Measurements from ENCODE around the gene RTN4RL1. TPM values are rescaled to one million over a fixed set of nuclear protein-coding genes. Genes with fewer than 3 reads are reported as not detected.

Gene RTN4RL1
- total and polyA plus RNA-seq, 2 of the 4 experiments (the other 2 are of a cell fraction): under 0.01 to 0.03 TPM

- H2BK120ac ChIP-seq (ENCODE audit: low read depth, low read length): no peak overlapping the region
- H2BK20ac ChIP-seq (ENCODE audit: low read depth, low read length): no peak overlapping the region
- H2AK5ac ChIP-seq (ENCODE audit: low read depth, low read length): no peak overlapping the region
- H3K4me2 ChIP-seq (ENCODE audit: low read depth, low read length): no peak overlapping the region
- no peaks in the 10 kb centered on the region for H3K79me1 ChIP-seq (ENCODE audit: low read depth in 1 of 2, low read length in 2 of 2)
- TF ChIP-seq SMC3 (IDR thresholded peaks at IDR 0.05; ENCODE audit: low read depth, low read length) (no peak), MXI1 (IDR thresholded peaks at IDR 0.05; ENCODE audit: borderline replicate concordance, low read depth, low read length) (no peak), CEBPB (IDR thresholded peaks at IDR 0.05; ENCODE audit: low read depth, low read length) (no peak), CHD1 (IDR thresholded peaks at IDR 0.05; ENCODE audit: low read depth, low read length) (no peak), ELK1 (IDR thresholded peaks at IDR 0.05; ENCODE audit: borderline replicate concordance, low read depth, low read length) (no peak), BHLHE40 (IDR thresholded peaks at IDR 0.05; ENCODE audit: low read depth, low read length) (no peak), RAD21 (IDR thresholded peaks at IDR 0.05; ENCODE audit: low read length) (no peak), MAZ (IDR thresholded peaks at IDR 0.05; ENCODE audit: borderline replicate concordance, low read depth, low read length) (no peak), RCOR1 (IDR thresholded peaks at IDR 0.05; ENCODE audit: insufficient replicate concordance, low read length) (no peak), MAFK (IDR thresholded peaks at IDR 0.05; ENCODE audit: low read depth, low read length) (no peak), NFE2L2 (IDR thresholded peaks at IDR 0.05; ENCODE audit: low read depth, low read length) (no peak), USF2 (IDR thresholded peaks at IDR 0.05; ENCODE audit: low read depth, low read length) (no peak), RFX5 (IDR thresholded peaks at IDR 0.05; ENCODE audit: low read depth, low read length) (no peak), CTCF (conservative IDR thresholded peaks at IDR 0.05; ENCODE audit: low read depth, low read length) (no peak), POLR2A (IDR thresholded peaks at IDR 0.05; ENCODE audit: low read depth, low read length) (no peak), FOS (IDR thresholded peaks at IDR 0.05; ENCODE audit: low read depth, low read length) (no peak)
- intact Hi-C loops (cut with micrococcal nuclease): no loop called here
- no peak overlapping the region for H3K23ac ChIP-seq (ENCODE audit: low read depth, low read length)
- H3K27ac ChIP-seq (ENCODE audit: insufficient read depth, low read length): no peak overlapping the region
- peak overlapping the region; percentile 58 for H2AFZ ChIP-seq (replicated peaks; ENCODE audit: low read length, poor library complexity)
- H4K91ac ChIP-seq (ENCODE audit: insufficient read depth, low read depth, low read length): no peak overlapping the region
- no peaks in the 10 kb centered on the region for H3K9me3 ChIP-seq (ENCODE audit: control insufficient read depth, insufficient read depth, low read length)
- ATAC-seq (ENCODE audit: low read depth) (no peak), DNase-seq (no peak)
- no peak overlapping the region for H3K14ac ChIP-seq (replicated peaks; ENCODE audit: low read depth, low read length)
- 0 out of 2 replicates have a peak, but pooled peaks cover 4% of the 10 kb centered on the region for H3K9me1 ChIP-seq (ENCODE audit: insufficient read depth, low read length)
- H3K9ac ChIP-seq (ENCODE audit: low read depth, low read length): no peak overlapping the region
- H3K4me1 ChIP-seq (ENCODE audit: control insufficient read depth, insufficient read depth, low read length): no peaks in the 10 kb centered on the region
- H3K18ac ChIP-seq (ENCODE audit: low read depth, low read length): no peak overlapping the region
- H3K4me3 ChIP-seq (ENCODE audit: insufficient read depth, low read depth, low read length): no peak overlapping the region
- no peak overlapping the region for H2BK5ac ChIP-seq (ENCODE audit: low read depth, low read length, poor library complexity, severe bottlenecking)
- dilution Hi-C loops (cut with HindIII; ENCODE audit: low sequenced_read_pairs, unreplicated experiment): no loop called here
- no peak overlapping the region for H2AK9ac ChIP-seq (replicated peaks; ENCODE audit: low read depth, low read length, poor library complexity)
- no peaks in the 10 kb centered on the region for H4K20me1 ChIP-seq (ENCODE audit: insufficient read depth, low read length)
- no TSS peak for BruUV-seq (replicated peaks)
- H3K27me3 ChIP-seq (ENCODE audit: control insufficient read depth, insufficient read depth, low read length): peaks cover 74% of the 10 kb centered on the region
- H3K56ac ChIP-seq (ENCODE audit: extremely low read depth, insufficient read depth, low read length): no peak overlapping the region
- POLR2A ChIA-PET (ENCODE audit: unreplicated experiment): no interaction called here
- CTCF ChIA-PET: no interaction called here
- no CpG with 5 or more reads among the region's 8 CpGs for WGBS, 2 experiments (ENCODE audit: extremely low coverage in 2 of 2, insufficient read length in 1 of 2)
- H3K4ac ChIP-seq (ENCODE audit: low read depth, low read length): no peak overlapping the region
- no peak overlapping the region for H4K8ac ChIP-seq (ENCODE audit: low read depth in 2 of 2, low read length in 2 of 2)
- no peak overlapping the region for H4K5ac ChIP-seq (ENCODE audit: low read depth, low read length)
- no peaks in the 10 kb centered on the region for H3K36me3 ChIP-seq (ENCODE audit: control insufficient read depth, insufficient read depth, low read length)
- in situ Hi-C loops (cut with MboI; ENCODE audit: low sequenced_read_pairs): loop anchor here (5.0 kb wide), 1 partner anchor 113 kb away; the partner anchor contains the start of gene RTN4RL1
- no peak overlapping the region for H2BK15ac ChIP-seq (ENCODE audit: low read depth, low read length)
Measured at GRCh38 chr17:1914661-1915083, 110.5 kb downstream of the RTN4RL1 start.
